GM19193 (cell line): ENCODE results near the gene STOM.

Experiments
- POLR2A ChIP-seq: IDR thresholded peaks from 4 replicates; pipeline ENCODE4 v1.6.1; 2011; ENCODE audit not compliant: insufficient read depth, insufficient read length; ENCODE audit errors: extremely low read depth

The STOM gene

GRCh38 chr9:121294151-121294743 lies 75.8 kb downstream of the STOM start:
- no peak for TF ChIP-seq POLR2A

- no peak for TF ChIP-seq POLR2A
Measured at GRCh38 chr9:121292801-121293241, 77.2 kb downstream of the STOM start.

- no peak for TF ChIP-seq POLR2A
Measured at GRCh38 chr9:121292051-121292450, 78.0 kb downstream of the STOM start.

GRCh38 chr9:121289772-121290370 lies 80.2 kb downstream of the STOM start:
- no peak for TF ChIP-seq POLR2A

GRCh38 chr9:121289026-121289771 lies 80.9 kb downstream of the STOM start:
- no peak for TF ChIP-seq POLR2A
